Measurements from ENCODE around the gene GALNT17.

GRCh38 chr7:71235253-71235652 lies 103.3 kb downstream of the GALNT17 start:
- TF ChIP-seq CTCF (conservative IDR thresholded peaks at IDR 0.05; ENCODE audit: low read depth in 2 of 2) (no peak), ZNF114 (CRISPR knock-in tag; IDR thresholded peaks at IDR 0.05) (no peak), EZH2phosphoT487 (IDR thresholded peaks at IDR 0.05; ENCODE audit: unreplicated experiment) (no peak), EZH2 (IDR thresholded peaks at IDR 0.05; ENCODE audit: low read depth, unreplicated experiment) (no peak), POLR2AphosphoS5 (IDR thresholded peaks at IDR 0.05; ENCODE audit: low read depth) (no peak), CREB1 (CRISPR knock-in tag; IDR thresholded peaks at IDR 0.05; ENCODE audit: low read depth) (no peak), REST (IDR thresholded peaks at IDR 0.05; ENCODE audit: unreplicated experiment) (no peak)
- TF ChIP-seq, protein P1, sequence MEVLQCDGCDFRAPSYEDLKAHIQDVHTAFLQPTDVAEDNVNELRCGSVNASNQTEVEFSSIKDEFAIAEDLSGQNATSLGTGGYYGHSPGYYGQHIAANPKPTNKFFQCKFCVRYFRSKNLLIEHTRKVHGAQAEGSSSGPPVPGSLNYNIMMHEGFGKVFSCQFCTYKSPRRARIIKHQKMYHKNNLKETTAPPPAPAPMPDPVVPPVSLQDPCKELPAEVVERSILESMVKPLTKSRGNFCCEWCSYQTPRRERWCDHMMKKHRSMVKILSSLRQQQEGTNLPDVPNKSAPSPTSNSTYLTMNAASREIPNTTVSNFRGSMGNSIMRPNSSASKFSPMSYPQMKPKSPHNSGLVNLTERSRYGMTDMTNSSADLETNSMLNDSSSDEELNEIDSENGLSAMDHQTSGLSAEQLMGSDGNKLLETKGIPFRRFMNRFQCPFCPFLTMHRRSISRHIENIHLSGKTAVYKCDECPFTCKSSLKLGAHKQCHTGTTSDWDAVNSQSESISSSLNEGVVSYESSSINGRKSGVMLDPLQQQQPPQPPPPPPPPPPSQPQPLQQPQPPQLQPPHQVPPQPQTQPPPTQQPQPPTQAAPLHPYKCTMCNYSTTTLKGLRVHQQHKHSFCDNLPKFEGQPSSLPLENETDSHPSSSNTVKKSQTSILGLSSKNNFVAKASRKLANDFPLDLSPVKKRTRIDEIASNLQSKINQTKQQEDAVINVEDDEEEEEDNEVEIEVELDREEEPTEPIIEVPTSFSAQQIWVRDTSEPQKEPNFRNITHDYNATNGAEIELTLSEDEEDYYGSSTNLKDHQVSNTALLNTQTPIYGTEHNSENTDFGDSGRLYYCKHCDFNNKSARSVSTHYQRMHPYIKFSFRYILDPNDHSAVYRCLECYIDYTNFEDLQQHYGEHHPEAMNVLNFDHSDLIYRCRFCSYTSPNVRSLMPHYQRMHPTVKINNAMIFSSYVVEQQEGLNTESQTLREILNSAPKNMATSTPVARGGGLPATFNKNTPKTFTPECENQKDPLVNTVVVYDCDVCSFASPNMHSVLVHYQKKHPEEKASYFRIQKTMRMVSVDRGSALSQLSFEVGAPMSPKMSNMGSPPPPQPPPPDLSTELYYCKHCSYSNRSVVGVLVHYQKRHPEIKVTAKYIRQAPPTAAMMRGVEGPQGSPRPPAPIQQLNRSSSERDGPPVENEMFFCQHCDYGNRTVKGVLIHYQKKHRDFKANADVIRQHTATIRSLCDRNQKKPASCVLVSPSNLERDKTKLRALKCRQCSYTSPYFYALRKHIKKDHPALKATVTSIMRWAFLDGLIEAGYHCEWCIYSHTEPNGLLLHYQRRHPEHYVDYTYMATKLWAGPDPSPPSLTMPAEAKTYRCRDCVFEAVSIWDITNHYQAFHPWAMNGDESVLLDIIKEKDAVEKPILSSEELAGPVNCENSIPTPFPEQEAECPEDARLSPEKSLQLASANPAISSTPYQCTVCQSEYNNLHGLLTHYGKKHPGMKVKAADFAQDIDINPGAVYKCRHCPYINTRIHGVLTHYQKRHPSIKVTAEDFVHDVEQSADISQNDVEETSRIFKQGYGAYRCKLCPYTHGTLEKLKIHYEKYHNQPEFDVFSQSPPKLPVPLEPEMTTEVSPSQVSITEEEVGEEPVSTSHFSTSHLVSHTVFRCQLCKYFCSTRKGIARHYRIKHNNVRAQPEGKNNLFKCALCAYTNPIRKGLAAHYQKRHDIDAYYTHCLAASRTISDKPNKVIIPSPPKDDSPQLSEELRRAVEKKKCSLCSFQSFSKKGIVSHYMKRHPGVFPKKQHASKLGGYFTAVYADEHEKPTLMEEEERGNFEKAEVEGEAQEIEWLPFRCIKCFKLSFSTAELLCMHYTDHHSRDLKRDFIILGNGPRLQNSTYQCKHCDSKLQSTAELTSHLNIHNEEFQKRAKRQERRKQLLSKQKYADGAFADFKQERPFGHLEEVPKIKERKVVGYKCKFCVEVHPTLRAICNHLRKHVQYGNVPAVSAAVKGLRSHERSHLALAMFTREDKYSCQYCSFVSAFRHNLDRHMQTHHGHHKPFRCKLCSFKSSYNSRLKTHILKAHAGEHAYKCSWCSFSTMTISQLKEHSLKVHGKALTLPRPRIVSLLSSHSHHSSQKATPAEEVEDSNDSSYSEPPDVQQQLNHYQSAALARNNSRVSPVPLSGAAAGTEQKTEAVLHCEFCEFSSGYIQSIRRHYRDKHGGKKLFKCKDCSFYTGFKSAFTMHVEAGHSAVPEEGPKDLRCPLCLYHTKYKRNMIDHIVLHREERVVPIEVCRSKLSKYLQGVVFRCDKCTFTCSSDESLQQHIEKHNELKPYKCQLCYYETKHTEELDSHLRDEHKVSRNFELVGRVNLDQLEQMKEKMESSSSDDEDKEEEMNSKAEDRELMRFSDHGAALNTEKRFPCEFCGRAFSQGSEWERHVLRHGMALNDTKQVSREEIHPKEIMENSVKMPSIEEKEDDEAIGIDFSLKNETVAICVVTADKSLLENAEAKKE (CRISPR knock-in tag; IDR thresholded peaks at IDR 0.05), result no peak

All from GM23338 (cell line).